Measurements from ENCODE around the gene PKIG.
"Not testable (repeated sequence)": the region's sequence is repeated elsewhere in the genome, so short reads cannot be mapped to it uniquely, and the experiment has no call there.

GRCh38 chr20:44588321-44588720, 5.9 kb downstream of the PKIG start:
- not testable (repeated sequence) for TF ChIP-seq CTCF (IDR thresholded peaks at IDR 0.05; ENCODE audit: borderline replicate concordance, extremely low read depth, low read length, poor library complexity, severe bottlenecking); EZH2 (IDR thresholded peaks at IDR 0.05; ENCODE audit: borderline replicate concordance, low read depth, low read length, severe bottlenecking)
